Prostate gland (tissue), 2 donors: ENCODE results near the gene CHD8.

Experiments
- CTCF ChIP-seq, 4 experiments: fragments of 200-600 bp in 2 of 4; fragments of 450-650 bp in 2 of 4; sonication (generic) in 2 of 4; IDR thresholded peaks; 1 replicate in 3 of 4; 2 replicates in 1 of 4; pipeline ENCODE4 v1.5.1; 2016 to 2019; ENCODE audit warnings: antibody characterized with exemption in 4 of 4, mild to moderate bottlenecking in 2 of 4, moderate library complexity in 2 of 4
- POLR2AphosphoS5 ChIP-seq: sonication (generic); formaldehyde crosslinking; IDR thresholded peaks from one replicate; pipeline ENCODE4 v1.6.1; 2017; ENCODE audit warnings: antibody characterized with exemption

- no peak for TF ChIP-seq CTCF (IDR thresholded peaks at IDR 0.05)
- no peak for TF ChIP-seq POLR2AphosphoS5
Observed at GRCh38 chr14:21467616-21468015, 11.7 kb upstream of the CHD8 start.
